Adipose tissue (tissue), 3 donors: Measurements from ENCODE around the gene IL1R2. TPM values are rescaled to one million over a fixed set of nuclear protein-coding genes. Genes with fewer than 3 reads are reported as not detected.
"Not testable (repeated sequence)": the region's sequence is repeated elsewhere in the genome, so short reads cannot be mapped to it uniquely, and the experiment has no call there.

Source experiments
- H3K27ac ChIP-seq: one replicate; pipeline ENCODE4 v1.5.1; 2013; ENCODE audit warnings: low read depth, low read length
- WGBS, 3 donors: extraction: QIAGEN DNeasy Blood & Tissue Kit; methylation state at CpG; one replicate each; pipeline ENCODE4 v1.1.7; 2013; 5-methylcytosine and 5-hydroxymethylcytosine counted together
- polyA plus RNA-seq, 3 donors: library from polyadenylated mRNA; stranded (reverse); fragments of 200-250 nt; gene quantifications; one replicate each; pipeline ENCODE4 v1.2.3, GENCODE V29; 2013
- donor health status: healthy with polysubstance abuse.
- donor health status: Bipolar disorder and iron deficiency.
- donor health status: healthy.

IL1R2 gene
- polyA plus RNA-seq, 3 donors = 6.9 to 42.7 (median 31.5) TPM

DNA sequence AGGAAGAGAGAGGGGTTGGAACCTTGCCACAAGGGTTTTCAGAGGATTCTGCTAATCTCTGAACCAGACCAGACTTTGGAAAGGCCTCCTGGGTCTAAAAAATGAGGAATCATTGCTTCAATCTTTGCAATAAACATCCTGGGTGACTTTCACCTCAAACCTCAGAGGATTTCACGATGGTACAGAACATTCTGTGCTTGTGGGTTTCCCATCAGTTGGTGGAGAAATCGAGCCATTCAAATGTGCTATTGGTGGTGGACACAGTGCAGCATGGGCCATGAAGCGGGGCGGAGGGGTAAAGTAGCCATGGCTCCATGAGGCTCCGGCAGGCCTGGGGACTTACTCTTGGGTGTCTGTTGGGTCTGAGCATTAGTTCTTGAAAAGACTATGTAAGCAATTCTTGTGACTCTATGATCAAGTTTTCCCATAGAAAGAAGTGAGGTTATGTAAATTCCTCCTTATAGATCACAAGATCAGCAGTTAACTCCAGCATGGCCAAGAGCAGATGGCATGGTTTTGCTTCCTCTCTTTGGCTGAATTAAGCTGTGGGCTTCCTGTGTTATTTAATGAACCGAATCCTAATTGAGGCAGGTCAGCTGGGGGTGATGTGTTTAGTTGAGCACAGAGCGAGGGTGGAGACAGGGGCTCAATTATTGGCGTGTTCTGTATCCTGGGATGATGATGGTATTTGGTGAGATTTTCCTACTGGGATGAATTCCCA lies 1.9 kb upstream of the IL1R2 start:
- peak overlapping the region; percentile 21 for H3K27ac ChIP-seq
- WGBS, 3 donors = 63 to 78% (median 71%) methylated on average over 8 of the region's 8 CpGs

DNA sequence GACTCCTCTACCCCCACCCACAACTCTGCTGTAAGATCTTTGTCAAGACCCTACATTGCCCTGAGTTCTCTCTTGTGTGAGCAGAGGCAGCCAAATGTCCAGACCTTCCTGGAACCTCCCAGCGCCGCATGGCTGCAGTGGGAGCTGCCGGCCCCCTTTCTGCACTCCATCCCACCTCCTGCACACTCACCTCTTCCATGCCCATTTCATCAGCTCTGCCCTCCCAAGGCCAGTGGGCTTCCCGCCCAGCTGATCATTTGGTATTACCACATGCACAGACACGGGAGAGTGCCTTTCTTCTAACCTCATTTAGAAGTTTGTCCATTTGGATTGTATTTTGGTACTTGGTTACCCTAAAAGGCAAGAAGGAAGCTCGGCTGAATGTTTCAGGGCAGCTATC lies 2.0 kb downstream of the IL1R2 start:
- 78 to 87% (median 84%) methylated on average over 6 of the region's 6 CpGs for WGBS, 3 donors
- no peak overlapping the region for H3K27ac ChIP-seq

DNA sequence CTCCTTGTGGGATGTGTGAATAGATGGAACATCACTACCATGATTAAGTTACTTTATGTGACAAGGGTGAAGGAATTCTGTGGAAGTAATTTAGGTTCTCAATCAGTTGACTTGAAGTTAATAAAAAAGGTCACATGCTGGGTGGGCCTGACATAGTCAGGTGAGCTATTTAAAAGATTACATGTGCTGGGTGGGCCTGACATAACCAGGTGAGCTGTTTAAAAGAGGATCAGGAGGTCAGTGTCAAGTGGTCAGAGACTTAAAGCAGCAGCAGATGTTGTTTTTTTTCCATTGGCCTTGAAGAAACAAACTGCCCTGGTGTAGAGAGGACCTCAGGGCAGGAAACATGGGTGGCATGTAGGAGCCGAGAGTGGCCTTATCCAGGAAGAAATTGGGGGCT lies 3.3 kb downstream of the IL1R2 start:
- whole genome bisulfite sequencing, 3 donors = 80 to 86% (median 83%) methylated on average over 1 of the region's 1 CpG
- H3K27ac ChIP-seq = no peak overlapping the region

DNA sequence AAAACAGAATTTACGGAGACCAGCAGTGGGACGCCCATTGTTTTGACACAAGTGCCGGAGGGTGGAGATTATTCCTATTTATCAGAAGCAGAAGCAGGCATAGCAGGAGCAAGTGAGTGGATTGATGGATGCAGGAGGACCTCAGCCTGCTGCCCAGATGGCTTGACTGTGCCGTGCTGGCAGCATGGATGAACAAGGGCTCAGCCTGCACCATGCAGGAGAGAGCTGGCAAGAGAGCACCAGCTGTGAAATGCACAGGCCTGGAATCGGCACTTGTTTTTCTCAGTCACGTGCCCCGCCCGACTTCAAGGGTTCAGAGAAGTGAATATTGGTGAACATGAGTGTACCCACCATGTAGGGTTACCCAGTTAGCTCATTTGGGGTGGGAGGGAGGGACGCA lies 4.0 kb downstream of the IL1R2 start:
- H3K27ac ChIP-seq = no peak overlapping the region
- 87 to 94% (median 92%) methylated on average over 9 of the region's 9 CpGs for WGBS, 3 donors

DNA sequence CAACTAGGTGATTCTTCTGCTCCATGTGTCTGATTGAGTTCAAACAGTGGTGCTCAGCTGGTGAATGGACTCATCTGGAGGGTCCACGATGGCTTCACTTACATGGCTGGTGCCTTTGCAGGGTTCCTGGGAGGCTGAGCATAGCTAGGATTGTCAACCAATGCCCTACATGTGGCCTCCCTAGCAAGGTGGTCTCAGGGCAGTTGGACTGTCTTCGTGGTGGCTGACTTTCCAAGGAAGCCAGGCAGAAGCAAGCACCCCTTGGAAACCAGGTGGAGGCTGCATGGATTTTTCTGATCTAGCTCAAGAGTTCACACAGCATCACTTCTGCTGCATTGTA lies 6.8 kb downstream of the IL1R2 start:
- H3K27ac ChIP-seq = no peak overlapping the region
- 94 to 97% (median 96%) methylated on average over 2 of the region's 2 CpGs for WGBS, 3 donors

DNA sequence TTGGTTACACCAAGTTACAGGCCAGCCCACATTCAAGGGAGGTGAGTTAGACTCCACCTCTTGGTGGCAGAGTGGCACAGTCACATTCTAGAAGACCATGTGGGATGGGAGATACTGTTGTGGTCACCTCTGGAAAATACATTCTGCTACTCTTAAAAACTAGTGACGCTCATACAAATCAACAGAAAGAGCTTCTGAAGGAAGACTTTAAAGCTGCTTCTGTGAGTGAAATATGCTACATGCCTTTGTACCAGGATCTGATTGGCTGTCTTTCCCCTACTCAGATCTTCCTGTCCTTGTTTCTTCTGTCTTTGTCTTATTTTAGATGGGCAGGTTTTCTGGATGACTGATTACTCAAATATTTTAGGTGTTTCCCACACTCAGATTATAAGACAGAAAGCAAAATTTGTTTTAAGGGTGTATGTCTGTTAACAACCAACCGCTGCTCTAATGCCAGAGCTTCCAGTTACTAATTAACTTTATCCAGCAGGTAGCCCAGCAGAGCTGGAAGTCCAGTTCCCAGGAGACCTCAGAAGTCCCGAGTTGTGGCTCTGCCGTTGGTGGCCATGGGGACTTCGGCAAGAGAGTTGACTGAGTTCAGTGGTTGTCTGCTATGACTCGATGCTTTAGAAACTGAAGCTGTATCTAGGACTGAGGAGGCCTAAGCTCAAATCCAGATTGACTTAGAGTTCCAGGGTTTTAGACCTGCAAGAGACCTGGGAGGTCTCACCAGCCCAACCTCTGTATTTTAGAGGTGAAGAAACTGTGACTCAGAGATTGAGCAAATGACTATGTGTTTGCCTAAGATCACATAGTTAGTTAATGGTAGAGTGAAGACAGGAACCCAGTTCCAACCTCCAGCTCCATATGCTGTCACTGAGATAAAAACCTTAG lies 7.4 kb downstream of the IL1R2 start:
- 32 to 87% (median 85%) methylated on average over 6 of the region's 6 CpGs for WGBS, 3 donors

DNA sequence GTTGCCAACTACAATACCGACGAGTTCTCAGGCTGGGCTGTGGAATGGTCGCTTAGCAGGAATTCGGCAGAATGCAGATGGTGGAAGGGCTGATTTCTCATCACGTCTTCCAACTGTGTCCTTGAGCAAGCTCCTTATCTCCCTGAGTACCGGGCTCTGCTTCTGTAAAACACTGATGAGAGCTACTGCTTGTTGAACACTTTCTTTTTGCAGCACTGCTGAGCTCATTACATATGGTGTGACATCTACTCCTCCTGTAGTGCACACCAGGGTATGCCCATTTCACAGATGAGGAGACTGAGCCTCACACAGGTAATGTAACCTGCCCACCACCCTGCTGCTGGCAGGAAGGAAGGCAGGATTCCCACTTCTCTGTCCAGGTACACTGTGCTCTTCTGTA lies 8.3 kb downstream of the IL1R2 start:
- no peak overlapping the region for H3K27ac ChIP-seq
- whole genome bisulfite sequencing, 3 donors = 47 to 95% (median 88%) methylated on average over 6 of the region's 6 CpGs

More for the DNA sequence above, 7.4 kb downstream of the IL1R2 start:
- H3K27ac ChIP-seq = no peak overlapping the region

DNA sequence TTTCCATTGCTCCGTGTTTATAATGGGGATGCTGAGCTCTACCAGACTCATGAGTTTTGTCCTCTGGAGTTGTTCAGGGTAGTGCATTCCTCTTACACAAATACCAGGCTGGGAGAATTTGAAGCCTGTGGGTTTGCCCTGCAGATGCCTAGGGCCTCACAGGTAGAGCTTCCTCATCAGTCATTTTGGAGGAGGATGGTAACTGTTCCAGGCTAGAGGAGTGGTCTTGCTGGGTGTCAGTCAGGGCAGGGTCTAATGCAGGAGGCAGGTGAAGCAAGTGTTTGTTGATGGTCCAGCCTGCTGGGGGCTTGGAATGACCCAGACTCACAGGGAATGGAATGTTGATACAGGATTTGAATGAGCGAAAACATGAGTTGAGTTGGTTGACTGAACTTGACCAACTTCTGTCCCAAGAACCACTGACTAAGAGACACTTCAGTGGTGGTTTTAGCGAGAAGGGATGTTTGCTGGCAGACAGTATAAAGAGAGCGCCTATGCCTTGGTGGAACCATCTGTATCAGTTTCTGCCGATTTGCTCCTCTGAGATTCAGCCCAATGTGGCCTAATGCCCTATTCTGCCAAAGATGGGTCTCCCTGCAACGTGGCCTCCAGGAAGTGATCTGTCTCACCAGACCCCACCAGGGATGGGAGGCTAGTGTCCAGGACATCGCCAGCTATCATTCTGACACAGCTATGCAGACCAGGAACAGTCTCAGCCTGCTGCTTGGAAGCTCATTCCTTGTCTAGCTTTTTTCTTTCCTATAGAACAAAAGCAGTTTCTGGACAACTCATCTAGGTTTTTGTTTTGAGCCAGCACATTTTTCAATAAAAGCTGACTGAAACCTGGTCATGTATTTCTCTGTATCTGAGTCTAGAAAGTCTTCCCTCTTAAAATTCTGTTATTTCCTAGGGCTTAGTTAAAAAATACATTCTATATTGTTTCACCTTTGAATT lies 9.3 kb downstream of the IL1R2 start:
- H3K27ac ChIP-seq = no peak overlapping the region
- 90 to 93% (median 90%) methylated on average over 7 of the region's 7 CpGs for WGBS, 3 donors

DNA sequence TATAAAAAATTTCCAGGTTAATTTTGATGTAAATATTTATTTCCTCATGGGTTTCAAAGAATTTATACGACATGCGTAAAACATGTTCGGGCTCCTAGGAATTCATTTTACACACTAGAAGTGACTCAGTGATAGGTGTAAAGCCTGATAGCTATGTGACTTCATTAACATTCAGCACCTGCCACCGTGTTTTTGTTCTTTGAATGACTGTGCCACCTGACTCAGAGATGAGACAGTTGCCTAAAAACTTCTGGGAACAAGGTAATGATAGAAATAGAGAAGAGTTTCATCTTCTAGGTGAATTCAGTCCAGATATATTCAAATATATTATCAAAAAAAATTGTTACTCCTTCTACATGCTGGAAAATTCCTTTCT lies 10.0 kb downstream of the IL1R2 start:
- H3K27ac ChIP-seq = no peak overlapping the region
- 86 to 90% (median 89%) methylated on average over 4 of the region's 4 CpGs for WGBS, 3 donors

DNA sequence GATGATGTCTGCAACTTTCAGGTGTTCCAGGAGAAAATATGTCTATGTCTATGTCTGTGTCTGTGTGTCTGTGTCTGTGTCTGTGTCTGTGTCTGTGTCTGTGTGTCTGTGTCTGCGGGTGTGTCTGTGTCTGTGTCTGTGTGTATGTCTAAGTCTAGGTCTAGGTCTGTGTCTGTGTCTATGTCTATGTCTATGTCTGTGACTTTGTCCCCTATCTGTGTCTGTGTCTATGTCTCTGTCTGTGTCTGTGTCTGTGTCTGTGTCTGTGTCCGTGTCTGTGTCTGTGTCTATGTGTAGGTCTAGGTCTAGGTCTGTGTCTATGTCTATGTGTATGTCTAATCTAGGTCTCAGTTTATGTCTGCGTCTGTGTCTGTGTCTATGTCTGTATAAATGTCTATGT lies 10.5 kb downstream of the IL1R2 start:
- WGBS, 3 donors = 74 to 89% (median 79%) methylated on average over 3 of the region's 3 CpGs
- H3K27ac ChIP-seq = no peak overlapping the region

DNA sequence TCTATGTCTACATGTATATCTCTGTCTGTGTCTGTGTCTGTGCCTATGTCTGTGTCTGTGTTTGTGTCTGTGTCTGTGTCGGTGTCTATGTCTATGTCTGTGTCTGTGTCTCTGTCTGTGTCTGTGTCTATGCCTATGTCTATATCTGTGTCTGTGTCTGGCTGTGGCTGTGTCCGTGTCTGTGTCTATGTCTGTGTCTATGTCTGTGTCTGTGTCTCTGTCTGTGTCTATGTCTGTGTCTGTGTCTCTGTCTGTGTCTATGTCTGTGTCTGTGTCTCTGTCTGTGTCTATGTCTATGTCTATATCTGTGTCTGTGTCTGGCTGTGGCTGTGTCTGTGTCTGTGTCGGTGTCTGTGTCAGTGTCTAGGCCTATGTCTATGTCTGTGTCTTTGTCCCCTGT lies 11.1 kb downstream of the IL1R2 start:
- not testable (repeated sequence) for H3K27ac ChIP-seq
- WGBS, 3 donors = 95 to 100% (median 99%) methylated on average over 3 of the region's 3 CpGs

DNA sequence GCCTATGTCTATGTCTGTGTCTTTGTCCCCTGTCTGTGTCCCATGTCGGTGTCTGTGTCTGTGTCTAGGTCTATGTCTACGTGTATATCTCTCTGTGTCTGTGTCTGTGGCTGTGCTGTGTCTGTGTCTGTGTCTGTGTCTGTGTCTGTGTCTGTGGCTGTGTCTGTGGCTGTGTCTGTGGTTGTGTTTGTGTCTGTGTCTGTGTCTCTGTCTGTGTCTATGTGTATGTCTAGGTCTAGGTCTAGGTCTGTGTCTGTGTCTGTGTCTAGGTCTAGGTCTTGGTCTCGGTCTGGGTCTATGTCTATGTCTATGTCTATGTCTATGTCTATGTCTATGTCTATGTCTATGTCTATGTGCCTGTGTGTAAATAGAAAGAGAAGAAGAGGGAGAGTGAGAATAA lies 11.9 kb downstream of the IL1R2 start:
- H3K27ac ChIP-seq = no peak overlapping the region
- 93 to 99% (median 94%) methylated on average over 3 of the region's 3 CpGs for WGBS, 3 donors

DNA sequence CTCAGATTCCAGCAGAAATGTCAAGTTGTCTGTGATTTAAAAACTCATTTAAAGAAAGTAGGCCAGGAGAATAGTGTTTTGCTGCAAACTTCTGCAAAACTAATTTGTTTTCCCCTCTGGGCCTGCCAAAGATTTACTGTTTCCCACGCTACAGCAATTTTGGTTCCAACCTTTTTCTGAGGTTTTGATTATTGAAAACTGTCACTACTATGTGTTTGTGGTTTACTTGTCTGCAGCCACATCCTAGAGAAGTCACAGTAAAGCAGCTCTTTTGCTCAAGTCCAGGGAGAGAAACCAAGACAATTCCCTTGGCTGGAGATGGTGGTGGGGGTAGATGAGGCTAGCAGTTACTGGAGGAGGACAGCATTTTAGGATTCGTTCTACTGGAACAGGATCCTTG lies 12.8 kb downstream of the IL1R2 start:
- WGBS, 3 donors = 47 to 65% (median 56%) methylated on average over 2 of the region's 2 CpGs
- H3K27ac ChIP-seq = no peak overlapping the region

DNA sequence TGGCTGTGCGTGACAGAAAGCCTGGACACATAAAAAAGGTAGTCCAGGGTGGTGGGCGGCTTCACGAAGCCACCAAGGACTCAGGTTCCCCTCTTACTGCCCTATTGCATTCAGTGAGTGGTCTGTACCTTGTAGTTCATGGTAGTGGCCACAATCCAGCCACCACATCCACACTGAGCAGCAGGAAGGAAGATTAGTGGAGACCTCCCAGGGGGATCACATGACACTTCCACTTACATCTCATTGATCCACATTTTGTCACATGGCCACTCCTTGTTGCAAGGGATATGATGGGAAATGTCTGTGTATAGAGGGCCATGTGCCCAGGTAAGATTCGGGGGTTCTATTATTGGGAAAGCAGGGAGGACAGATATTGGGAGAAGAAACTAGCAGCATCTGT lies 13.7 kb downstream of the IL1R2 start:
- H3K27ac ChIP-seq = no peak overlapping the region

DNA sequence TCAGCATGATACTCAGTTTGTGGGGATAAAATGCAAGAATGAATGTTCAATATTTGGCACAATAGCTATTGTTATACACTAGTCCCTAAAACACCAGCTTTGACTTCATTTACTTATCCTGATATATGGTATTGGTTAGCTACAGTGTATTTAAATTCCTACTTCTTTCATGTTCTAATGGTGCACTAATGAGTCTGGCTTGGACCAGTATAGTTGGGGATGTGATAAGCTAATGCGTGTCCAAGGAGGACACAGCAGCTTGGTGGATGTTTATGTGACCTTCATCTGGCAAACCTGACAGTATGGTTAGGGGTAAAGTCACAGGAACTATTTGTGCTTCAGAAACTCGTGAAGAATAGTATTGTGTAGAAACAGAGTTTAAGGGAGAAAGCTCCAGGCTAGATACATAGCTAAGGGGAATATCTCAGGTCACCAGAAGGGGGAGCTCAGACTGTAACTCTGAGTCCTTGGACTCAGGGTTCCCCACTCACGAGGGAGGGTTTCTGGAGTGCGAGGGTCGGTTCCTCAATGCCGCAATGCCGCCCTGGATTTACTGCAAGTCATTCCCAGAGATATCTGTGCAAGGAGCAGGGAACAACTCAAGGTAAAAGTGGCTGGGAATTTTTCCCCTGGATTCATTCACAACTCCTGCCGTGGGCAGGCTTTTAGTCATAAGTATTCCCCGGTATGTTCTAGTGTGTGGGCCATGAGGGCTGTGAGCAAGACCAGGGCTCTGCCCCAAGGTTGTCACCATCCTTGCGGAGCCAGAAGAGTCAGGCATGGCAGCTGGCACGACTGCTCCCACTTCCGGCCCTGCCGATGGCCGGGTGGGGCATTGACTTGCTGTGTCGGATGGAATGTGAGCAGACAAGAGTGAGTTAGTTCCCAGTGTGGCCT lies 14.5 kb downstream of the IL1R2 start:
- WGBS, 3 donors = 63 to 69% (median 68%) methylated on average over 15 of the region's 15 CpGs
- no peak overlapping the region for H3K27ac ChIP-seq

More for the DNA sequence above, 13.7 kb downstream of the IL1R2 start:
- WGBS, 3 donors = 83 to 98% (median 96%) methylated on average over 4 of the region's 4 CpGs

DNA sequence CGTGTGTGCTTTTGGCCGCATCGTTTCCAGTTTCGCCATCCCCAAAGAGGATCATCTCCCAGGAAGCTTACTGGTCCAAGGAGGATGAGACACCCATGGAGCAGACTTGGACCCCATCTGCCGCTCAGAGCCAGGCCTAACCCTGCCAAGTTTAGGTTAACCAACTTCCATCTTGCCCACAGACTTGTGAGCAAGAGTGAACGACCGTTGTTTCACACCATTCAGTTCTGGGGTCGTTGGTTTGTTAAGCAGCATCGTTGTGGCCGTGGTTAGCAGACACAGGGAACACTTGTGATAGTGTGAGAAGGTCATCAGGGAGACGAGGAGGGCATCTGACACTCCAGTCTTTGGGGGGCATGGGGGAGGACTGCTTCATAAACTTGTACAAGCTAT lies 15.1 kb downstream of the IL1R2 start:
- 71 to 86% (median 86%) methylated on average over 11 of the region's 11 CpGs for WGBS, 3 donors
- H3K27ac ChIP-seq = no peak overlapping the region

DNA sequence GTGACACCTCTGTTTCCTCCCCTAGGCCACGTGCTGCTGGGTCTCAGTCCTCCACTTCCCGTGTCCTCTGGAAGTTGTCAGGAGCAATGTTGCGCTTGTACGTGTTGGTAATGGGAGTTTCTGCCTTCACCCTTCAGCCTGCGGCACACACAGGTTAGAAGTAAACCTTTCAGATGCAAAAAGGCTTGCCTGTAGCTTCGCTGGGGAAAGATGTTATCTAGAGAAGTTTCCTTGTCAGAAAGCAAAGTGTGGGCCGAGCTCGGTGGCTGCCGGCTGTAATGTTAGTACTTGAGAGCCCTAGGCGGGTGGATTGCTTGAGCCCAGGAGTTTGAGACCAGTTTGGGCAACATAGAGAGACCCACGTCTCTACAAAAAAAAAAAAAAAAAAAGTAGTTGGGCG lies 16.7 kb downstream of the IL1R2 start:
- 92 to 93% (median 92%) methylated on average over 12 of the region's 12 CpGs for WGBS, 3 donors
- H3K27ac ChIP-seq = no peak overlapping the region

DNA sequence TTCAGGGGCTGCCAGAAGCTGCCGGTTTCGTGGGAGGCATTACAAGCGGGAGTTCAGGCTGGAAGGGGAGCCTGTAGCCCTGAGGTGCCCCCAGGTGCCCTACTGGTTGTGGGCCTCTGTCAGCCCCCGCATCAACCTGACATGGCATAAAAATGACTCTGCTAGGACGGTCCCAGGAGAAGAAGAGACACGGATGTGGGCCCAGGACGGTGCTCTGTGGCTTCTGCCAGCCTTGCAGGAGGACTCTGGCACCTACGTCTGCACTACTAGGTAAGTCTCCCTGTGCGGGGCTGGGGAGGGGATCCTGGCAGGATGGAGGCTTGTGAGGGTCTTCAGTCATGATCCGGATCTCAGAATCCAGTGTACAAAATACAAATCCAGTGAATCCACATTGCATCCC lies 17.8 kb downstream of the IL1R2 start:
- 91 to 95% (median 92%) methylated on average over 10 of the region's 10 CpGs for WGBS, 3 donors
- no peak overlapping the region for H3K27ac ChIP-seq
